ENCODE measurements around the gene TOMT. TPM values are rescaled to one million over a fixed set of nuclear protein-coding genes. Genes with fewer than 3 reads are reported as not detected.
"Not testable (repeated sequence)": the region's sequence is repeated elsewhere in the genome, so short reads cannot be mapped to it uniquely, and the experiment has no call there.

Gene TOMT
- total RNA-seq, 3 donors from 2014 or later (not counting 1 experiment from before 2014, with no cell fraction given), result not detected

GRCh38 chr11:72139500-72139899 is 33.8 kb downstream of the TOMT start:
- Histone ChIP-seq H3K27me3 (ENCODE audit: control insufficient read depth, insufficient read depth, low read length) (no peaks in the 10 kb centered on the region), H3K4me1 (ENCODE audit: control insufficient read depth, insufficient read depth, low read length) (peaks cover 6% of the 10 kb centered on the region), H3K4me3 (ENCODE audit: low read length) (no peak overlapping the region), H3K27ac (ENCODE audit: low read length) (no peak overlapping the region), H3K9me3 (ENCODE audit: control insufficient read depth, insufficient read depth, low read length) (no peaks in the 10 kb centered on the region), H3K36me3 (ENCODE audit: control insufficient read depth, insufficient read depth, low read length) (no peaks in the 10 kb centered on the region)
- no peaks in the 10 kb centered on the region for H3K9me3 Mint-ChIP-seq
- H3K4me3 Mint-ChIP-seq, result no peak overlapping the region
- 93% methylated on average over 10 of the region's 11 CpGs for WGBS (ENCODE audit: insufficient coverage)
- H3K27ac Mint-ChIP-seq, result no peak overlapping the region
- H3K36me3 Mint-ChIP-seq, result no peaks in the 10 kb centered on the region
- TF ChIP-seq CTCF (IDR thresholded peaks at IDR 0.05), result no peak
- ATAC-seq (no peak), DNase-seq (no peak)
- peaks cover 0 to 10% of the 10 kb centered on the region in 2 donors for H3K27me3 Mint-ChIP-seq (ENCODE audit: low read depth in 2 of 2)
- intact Hi-C loops (cut with micrococcal nuclease), result no loop called here
- H3K4me1 Mint-ChIP-seq, result peaks cover 4% of the 10 kb centered on the region in 2 donors

- no peak for TF ChIP-seq CTCF (IDR thresholded peaks at IDR 0.05)
- Mint-ChIP-seq H3K27me3 (ENCODE audit: low read depth in 2 of 2) (peaks cover 0 to 10% of the 10 kb centered on the region in 2 donors), H3K9me3 (no peaks in the 10 kb centered on the region), H3K27ac (no peak overlapping the region), H3K4me1 (peaks cover 4% of the 10 kb centered on the region in 2 donors), H3K4me3 (no peak overlapping the region), H3K36me3 (no peaks in the 10 kb centered on the region)
- 100% methylated on average over 2 of the region's 2 CpGs for WGBS (ENCODE audit: insufficient coverage)
- H3K27me3 ChIP-seq (ENCODE audit: control insufficient read depth, insufficient read depth, low read length), result no peaks in the 10 kb centered on the region
- ATAC-seq (no peak), DNase-seq (no peak)
- H3K9me3 ChIP-seq (ENCODE audit: control insufficient read depth, insufficient read depth, low read length), result no peaks in the 10 kb centered on the region
- no peak overlapping the region for H3K4me3 ChIP-seq (ENCODE audit: low read length)
- no peaks in the 10 kb centered on the region for H3K36me3 ChIP-seq (ENCODE audit: control insufficient read depth, insufficient read depth, low read length)
- peaks cover 6% of the 10 kb centered on the region for H3K4me1 ChIP-seq (ENCODE audit: control insufficient read depth, insufficient read depth, low read length)
- H3K27ac ChIP-seq (ENCODE audit: low read length), result no peak overlapping the region
- intact Hi-C loops (cut with micrococcal nuclease), result no loop called here
Measured at GRCh38 chr11:72140661-72141060, 34.9 kb downstream of the TOMT start.

- Mint-ChIP-seq H3K27ac (no peak overlapping the region), H3K27me3 (ENCODE audit: low read depth in 2 of 2) (peaks cover 0 to 10% of the 10 kb centered on the region in 2 donors), H3K9me3 (no peaks in the 10 kb centered on the region), H3K4me3 (no peak overlapping the region), H3K36me3 (no peaks in the 10 kb centered on the region), H3K4me1 (peaks cover 4% of the 10 kb centered on the region in 2 donors)
- Histone ChIP-seq H3K4me1 (ENCODE audit: control insufficient read depth, insufficient read depth, low read length) (peaks cover 3% of the 10 kb centered on the region), H3K27ac (ENCODE audit: low read length) (no peak overlapping the region), H3K9me3 (ENCODE audit: control insufficient read depth, insufficient read depth, low read length) (no peaks in the 10 kb centered on the region), H3K4me3 (ENCODE audit: low read length) (no peak overlapping the region), H3K27me3 (ENCODE audit: control insufficient read depth, insufficient read depth, low read length) (no peaks in the 10 kb centered on the region), H3K36me3 (ENCODE audit: control insufficient read depth, insufficient read depth, low read length) (no peaks in the 10 kb centered on the region)
- DNase-seq, result no peak
- intact Hi-C loops (cut with micrococcal nuclease), result no loop called here
- 82% methylated on average over 3 of the region's 3 CpGs for WGBS (ENCODE audit: insufficient coverage)
- no peak for TF ChIP-seq CTCF (IDR thresholded peaks at IDR 0.05)
- ATAC-seq, result no peak
Measured at GRCh38 chr11:72141066-72141465, 35.3 kb downstream of the TOMT start.

- peaks cover 0 to 10% of the 10 kb centered on the region in 2 donors for H3K27me3 Mint-ChIP-seq (ENCODE audit: low read depth in 2 of 2)
- WGBS (ENCODE audit: insufficient coverage), result 100% methylated on average over 1 of the region's 1 CpG
- H3K9me3 Mint-ChIP-seq; ATAC-seq; H3K4me1 ChIP-seq (ENCODE audit: control insufficient read depth, insufficient read depth, low read length); H3K4me1 Mint-ChIP-seq; H3K27me3 ChIP-seq (ENCODE audit: control insufficient read depth, insufficient read depth, low read length); H3K9me3 ChIP-seq (ENCODE audit: control insufficient read depth, insufficient read depth, low read length); intact Hi-C loops (cut with micrococcal nuclease); H3K4me3 Mint-ChIP-seq; H3K27ac ChIP-seq (ENCODE audit: low read length); H3K36me3 ChIP-seq (ENCODE audit: control insufficient read depth, insufficient read depth, low read length); DNase-seq; H3K4me3 ChIP-seq (ENCODE audit: low read length); H3K27ac Mint-ChIP-seq; H3K36me3 Mint-ChIP-seq: not testable (repeated sequence)
Measured at GRCh38 chr11:72142086-72142485, 36.4 kb downstream of the TOMT start.

- H3K4me3 ChIP-seq (ENCODE audit: low read length); H3K27ac Mint-ChIP-seq; H3K27me3 ChIP-seq (ENCODE audit: control insufficient read depth, insufficient read depth, low read length); H3K36me3 Mint-ChIP-seq; ATAC-seq; H3K9me3 Mint-ChIP-seq; H3K4me1 ChIP-seq (ENCODE audit: control insufficient read depth, insufficient read depth, low read length); DNase-seq; intact Hi-C loops (cut with micrococcal nuclease); H3K4me1 Mint-ChIP-seq; H3K36me3 ChIP-seq (ENCODE audit: control insufficient read depth, insufficient read depth, low read length); H3K27ac ChIP-seq (ENCODE audit: low read length); H3K9me3 ChIP-seq (ENCODE audit: control insufficient read depth, insufficient read depth, low read length); H3K4me3 Mint-ChIP-seq: not testable (repeated sequence)
- WGBS (ENCODE audit: insufficient coverage), result no CpG with 5 or more reads among the region's 1 CpG
- H3K27me3 Mint-ChIP-seq (ENCODE audit: low read depth in 2 of 2), result peaks cover 0 to 10% of the 10 kb centered on the region in 2 donors
Measured at GRCh38 chr11:72142543-72142942, 36.8 kb downstream of the TOMT start.

Measured in natural killer cell (primary cell).